Measurements from ENCODE around the gene CNTN4. TPM values are rescaled to one million over a fixed set of nuclear protein-coding genes. Genes with fewer than 3 reads are reported as not detected.

The CNTN4 gene
- total RNA-seq, 8 experiments from 2014 or later = 0.31 to 27.6 (median 15.8) TPM

DNA sequence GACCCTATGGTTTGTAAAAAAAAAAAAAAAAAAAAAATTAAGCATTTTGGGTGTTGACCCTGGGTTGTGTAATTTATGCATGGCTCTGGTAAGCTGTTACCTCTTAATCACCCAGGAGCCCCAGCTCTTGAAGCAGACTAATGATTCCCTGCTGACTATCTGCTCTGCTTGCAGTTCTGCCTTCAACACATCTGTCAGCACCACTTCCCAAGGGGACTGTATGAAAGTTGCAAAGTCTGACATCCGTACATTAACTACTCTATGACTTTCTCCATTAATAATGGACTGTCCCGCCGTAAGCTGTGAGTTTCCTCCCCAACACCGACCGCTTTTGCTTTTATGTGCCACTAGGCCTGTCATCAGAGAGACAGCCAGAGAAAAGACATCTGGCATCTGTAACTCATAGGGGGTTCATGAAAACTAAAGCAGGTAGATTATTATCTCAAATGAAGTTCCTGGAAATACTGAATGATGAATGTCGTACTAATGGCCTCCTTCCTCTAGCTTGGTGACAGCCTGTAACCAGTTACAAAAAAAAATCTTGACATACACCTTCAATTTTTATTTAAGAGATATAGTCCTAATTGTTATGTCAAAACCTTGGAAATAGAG, 740.0 kb downstream of the CNTN4 start:
- Histone ChIP-seq H3K4me1 (replicated peaks in 1 of 2) (peaks cover 8 to 29% of the 10 kb centered on the region in 2 donors), H3K4me3 (no peak overlapping the region), H3K27ac (no peak overlapping the region)
- in situ Hi-C loops (cut with MboI; ENCODE audit: low pct_unique_long_range_greater_than_20kb in 2 of 9, low sequenced_read_pairs in 9 of 9, unreplicated experiment in 9 of 9) = no loop called here
- ATAC-seq (replicated peaks in 6 of 8) = peak in 6 of 8 experiments; percentile 11 to 89 (median 60)
- 0 to 100% (median 57%) methylated on average over 1 to 6 of the region's 6 CpGs; no CpG with 5 or more reads in 1 of the 10 experiments for WGBS, 10 experiments

DNA sequence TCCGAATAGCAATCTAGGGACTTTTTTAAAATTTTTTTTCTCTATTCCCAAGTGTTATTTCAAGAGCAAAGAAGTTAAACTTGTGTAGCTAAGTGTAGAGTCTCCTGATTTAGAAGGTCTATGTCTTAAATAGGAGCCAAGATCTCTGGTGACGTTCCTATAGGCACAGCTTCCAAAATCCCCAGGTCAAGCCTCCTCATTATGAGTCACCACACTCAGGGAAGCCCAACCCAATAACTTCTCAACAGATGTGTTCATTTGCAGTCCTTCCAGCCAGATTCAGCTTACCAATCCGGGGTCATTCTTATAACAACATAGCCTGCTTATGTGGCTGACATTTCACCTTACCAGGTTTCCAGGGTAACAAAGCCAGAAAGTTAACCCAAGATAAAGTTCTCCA, 741.2 kb downstream of the CNTN4 start:
- in situ Hi-C loops (cut with MboI; ENCODE audit: low pct_unique_long_range_greater_than_20kb in 2 of 9, low sequenced_read_pairs in 9 of 9, unreplicated experiment in 9 of 9) = no loop called here
- WGBS, 10 experiments = 0 to 94% (median 56%) methylated on average over 1 to 3 of the region's 3 CpGs; no CpG with 5 or more reads in 3 of the 10 experiments
- Histone ChIP-seq H3K27ac (no peak overlapping the region), H3K4me1 (replicated peaks in 1 of 2) (peaks cover 8 to 29% of the 10 kb centered on the region in 2 donors), H3K4me3 (no peak overlapping the region)
- no peak for ATAC-seq (replicated peaks in 6 of 8)

DNA sequence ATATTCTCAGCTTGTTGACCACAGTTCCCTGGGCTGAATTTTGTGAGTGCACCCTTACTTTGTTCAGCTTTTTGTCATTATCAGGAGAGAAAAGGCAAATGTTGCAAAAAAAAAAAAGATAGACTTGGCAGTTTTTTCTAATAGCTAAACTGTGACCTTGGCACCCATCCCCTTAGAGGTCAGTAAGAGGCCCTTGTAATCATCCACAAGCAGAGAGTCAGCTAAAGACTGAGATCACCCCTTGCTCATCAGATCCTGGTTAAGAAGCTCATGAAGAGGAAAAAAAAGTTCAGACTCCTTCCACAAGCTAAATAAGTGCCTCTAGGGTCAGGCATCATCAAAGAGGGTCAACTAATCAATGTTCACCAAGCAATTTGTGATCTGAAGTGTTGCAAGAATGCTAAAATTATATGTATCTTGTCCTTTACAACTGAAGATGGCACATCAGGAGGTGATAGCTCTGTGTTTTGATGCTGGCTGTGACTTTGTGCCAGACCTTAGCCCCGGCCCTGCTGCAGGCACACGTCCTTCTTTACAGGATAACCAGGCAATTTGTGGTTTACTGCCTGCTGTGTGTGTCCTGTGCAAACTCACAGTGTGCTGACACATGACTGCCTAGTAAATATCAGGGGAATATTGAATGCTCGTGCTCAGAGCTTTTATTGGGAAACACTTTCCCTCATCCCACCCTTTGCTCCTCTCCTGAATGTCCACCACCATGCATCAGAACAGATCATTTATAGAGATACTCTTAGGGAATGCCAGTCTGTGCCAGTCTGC, 748.6 kb downstream of the CNTN4 start:
- WGBS, 10 experiments = 0 to 76% (median 35%) methylated on average over 1 to 3 of the region's 3 CpGs; no CpG with 5 or more reads in 4 of the 10 experiments
- in situ Hi-C loops (cut with MboI; ENCODE audit: low pct_unique_long_range_greater_than_20kb in 2 of 9, low sequenced_read_pairs in 9 of 9, unreplicated experiment in 9 of 9) = no loop called here

DNA sequence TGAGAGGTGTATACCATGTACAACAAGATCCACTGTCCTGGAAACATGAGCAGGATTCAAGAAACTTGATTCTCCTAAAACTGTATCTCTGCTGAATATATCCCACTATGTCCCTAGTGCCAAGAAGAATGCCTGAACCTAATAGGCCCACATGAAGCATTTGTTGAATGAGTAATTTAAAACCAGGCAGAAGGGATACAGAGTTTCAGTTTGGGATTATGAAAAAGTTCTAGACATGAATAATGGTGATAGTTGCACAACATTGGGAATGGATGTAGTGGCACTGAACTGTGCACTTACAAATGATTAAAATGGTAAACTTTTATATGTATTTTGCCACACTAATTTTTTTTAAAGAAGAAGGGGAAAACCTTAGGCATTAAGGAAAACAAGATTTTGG, 750.4 kb downstream of the CNTN4 start:
- no peak for ATAC-seq (replicated peaks in 6 of 8)
- no peak overlapping the region for H3K4me3 ChIP-seq
- in situ Hi-C loops (cut with MboI; ENCODE audit: low pct_unique_long_range_greater_than_20kb in 2 of 9, low sequenced_read_pairs in 9 of 9, unreplicated experiment in 9 of 9) = no loop called here
- H3K4me1 ChIP-seq (replicated peaks in 1 of 2) = peaks cover 0 to 9% of the 10 kb centered on the region in 2 donors
- no peak overlapping the region for H3K27ac ChIP-seq

More for the DNA sequence above, 748.6 kb downstream of the CNTN4 start:
- Histone ChIP-seq H3K27ac (no peak overlapping the region), H3K4me1 (replicated peaks in 1 of 2) (peaks cover 0 to 9% of the 10 kb centered on the region in 2 donors), H3K4me3 (no peak overlapping the region)
- ATAC-seq (replicated peaks in 6 of 8) = no peak

DNA sequence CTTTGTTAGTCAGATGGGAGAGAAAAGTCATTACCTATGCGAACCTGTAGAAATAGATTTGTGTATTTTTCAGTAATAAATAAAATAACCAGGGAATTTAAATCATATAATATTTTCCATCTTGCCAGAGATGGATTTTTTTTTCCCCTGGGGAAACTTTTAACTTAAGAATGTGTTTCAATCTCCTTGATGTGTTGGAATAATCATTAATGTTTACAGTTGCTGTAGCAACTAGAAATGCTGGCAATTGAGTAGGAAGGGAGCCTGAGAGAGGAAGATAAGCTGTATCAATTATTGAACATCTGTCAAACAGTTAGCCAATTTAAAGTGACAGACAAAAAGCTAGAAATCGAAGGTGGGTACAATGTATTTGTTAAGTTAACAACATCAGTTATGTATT, 752.0 kb downstream of the CNTN4 start:
- Histone ChIP-seq H3K4me3 (no peak overlapping the region), H3K27ac (no peak overlapping the region), H3K4me1 (replicated peaks in 1 of 2) (peaks cover 0 to 9% of the 10 kb centered on the region in 2 donors)
- no peak for ATAC-seq (replicated peaks in 6 of 8)
- in situ Hi-C loops (cut with MboI; ENCODE audit: low pct_unique_long_range_greater_than_20kb in 2 of 9, low sequenced_read_pairs in 9 of 9, unreplicated experiment in 9 of 9) = no loop called here
- 7 to 94% (median 56%) methylated on average over 2 of the region's 2 CpGs; no CpG with 5 or more reads in 2 of the 10 experiments for WGBS, 10 experiments

DNA sequence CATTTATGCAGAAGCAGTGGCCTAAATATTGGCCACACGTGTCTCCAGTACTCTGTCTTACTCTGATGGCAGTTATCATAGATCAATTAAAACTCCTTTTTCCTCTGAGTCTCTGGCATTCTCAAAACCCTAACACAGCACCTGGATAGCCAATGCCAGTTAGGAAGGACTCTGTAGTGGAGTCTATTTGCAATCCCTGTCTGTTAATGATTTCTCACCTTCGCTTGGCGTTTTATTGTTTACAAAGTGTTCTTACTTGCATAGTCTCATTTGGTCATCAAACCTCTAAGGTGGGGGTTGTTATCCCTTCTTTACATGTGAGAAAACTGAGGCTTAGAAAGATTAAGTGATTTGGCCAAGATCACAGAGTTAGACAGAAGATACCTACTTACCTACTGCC, 752.7 kb downstream of the CNTN4 start:
- peaks cover 0 to 9% of the 10 kb centered on the region in 2 donors for H3K4me1 ChIP-seq (replicated peaks in 1 of 2)
- in situ Hi-C loops (cut with MboI; ENCODE audit: low pct_unique_long_range_greater_than_20kb in 2 of 9, low sequenced_read_pairs in 9 of 9, unreplicated experiment in 9 of 9) = no loop called here
- no peak for ATAC-seq (replicated peaks in 6 of 8)

DNA sequence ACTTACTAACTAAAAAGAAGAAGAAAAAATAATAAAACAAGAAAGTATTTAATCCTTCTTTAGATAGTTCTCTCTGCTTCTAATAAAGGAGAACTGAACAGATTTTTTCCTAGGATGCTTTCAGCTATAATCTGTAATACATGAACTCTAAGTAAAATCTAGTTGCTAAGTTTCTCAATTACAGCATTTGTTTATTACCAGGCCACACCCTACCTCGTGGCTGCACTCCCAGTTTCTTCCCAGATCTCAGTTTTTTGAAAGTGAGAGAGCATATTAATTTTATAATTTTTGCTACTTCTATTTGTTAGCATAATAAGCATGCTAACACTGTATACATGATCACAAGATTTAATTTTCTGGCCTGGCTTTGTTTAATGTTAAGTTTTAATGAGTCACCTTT, 753.2 kb downstream of the CNTN4 start:
- Histone ChIP-seq H3K4me3 (no peak overlapping the region), H3K27ac (no peak overlapping the region), H3K4me1 (replicated peaks in 1 of 2) (peaks cover 0 to 8% of the 10 kb centered on the region in 2 donors)
- in situ Hi-C loops (cut with MboI; ENCODE audit: low pct_unique_long_range_greater_than_20kb in 2 of 9, low sequenced_read_pairs in 9 of 9, unreplicated experiment in 9 of 9) = no loop called here
- WGBS, 10 experiments = 0 to 60% (median 10%) methylated on average over 1 of the region's 1 CpG; no CpG with 5 or more reads in 2 of the 10 experiments
- ATAC-seq (replicated peaks in 6 of 8) = peak in 3 of 8 experiments; percentile 33 to 59 (median 37)

More for the DNA sequence above, 752.7 kb downstream of the CNTN4 start:
- Histone ChIP-seq H3K27ac (no peak overlapping the region), H3K4me3 (no peak overlapping the region)
- WGBS, 10 experiments = 0 to 83% (median 26%) methylated on average over 1 to 3 of the region's 3 CpGs

DNA sequence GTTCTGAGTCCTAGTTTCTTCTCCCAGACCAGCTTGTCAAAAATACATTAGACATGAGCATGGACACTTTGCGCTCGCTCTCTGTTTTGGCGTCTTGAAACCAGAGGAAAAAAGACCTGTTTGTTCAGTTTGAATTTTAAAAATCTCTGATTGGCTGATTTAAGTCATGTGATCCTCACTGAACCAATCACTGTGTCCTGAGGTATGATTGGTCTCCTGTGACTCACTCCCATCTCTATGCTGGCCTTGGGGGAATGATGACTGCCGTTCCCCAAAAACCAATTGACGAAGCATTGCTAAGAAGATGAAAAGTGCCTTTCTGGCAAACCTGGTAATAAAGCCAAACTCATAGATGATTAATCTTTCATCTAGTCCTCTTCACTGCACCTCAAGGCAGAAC, 755.0 kb downstream of the CNTN4 start:
- Histone ChIP-seq H3K4me3 (no peak overlapping the region), H3K27ac (no peak overlapping the region), H3K4me1 (replicated peaks in 1 of 2) (peaks cover 0 to 3% of the 10 kb centered on the region in 2 donors)
- ATAC-seq (replicated peaks in 6 of 8) = no peak
- in situ Hi-C loops (cut with MboI; ENCODE audit: low pct_unique_long_range_greater_than_20kb in 2 of 9, low sequenced_read_pairs in 9 of 9, unreplicated experiment in 9 of 9) = no loop called here
- WGBS, 10 experiments = 88 to 100% (median 95%) methylated on average over 1 to 5 of the region's 5 CpGs; no CpG with 5 or more reads in 3 of the 10 experiments

DNA sequence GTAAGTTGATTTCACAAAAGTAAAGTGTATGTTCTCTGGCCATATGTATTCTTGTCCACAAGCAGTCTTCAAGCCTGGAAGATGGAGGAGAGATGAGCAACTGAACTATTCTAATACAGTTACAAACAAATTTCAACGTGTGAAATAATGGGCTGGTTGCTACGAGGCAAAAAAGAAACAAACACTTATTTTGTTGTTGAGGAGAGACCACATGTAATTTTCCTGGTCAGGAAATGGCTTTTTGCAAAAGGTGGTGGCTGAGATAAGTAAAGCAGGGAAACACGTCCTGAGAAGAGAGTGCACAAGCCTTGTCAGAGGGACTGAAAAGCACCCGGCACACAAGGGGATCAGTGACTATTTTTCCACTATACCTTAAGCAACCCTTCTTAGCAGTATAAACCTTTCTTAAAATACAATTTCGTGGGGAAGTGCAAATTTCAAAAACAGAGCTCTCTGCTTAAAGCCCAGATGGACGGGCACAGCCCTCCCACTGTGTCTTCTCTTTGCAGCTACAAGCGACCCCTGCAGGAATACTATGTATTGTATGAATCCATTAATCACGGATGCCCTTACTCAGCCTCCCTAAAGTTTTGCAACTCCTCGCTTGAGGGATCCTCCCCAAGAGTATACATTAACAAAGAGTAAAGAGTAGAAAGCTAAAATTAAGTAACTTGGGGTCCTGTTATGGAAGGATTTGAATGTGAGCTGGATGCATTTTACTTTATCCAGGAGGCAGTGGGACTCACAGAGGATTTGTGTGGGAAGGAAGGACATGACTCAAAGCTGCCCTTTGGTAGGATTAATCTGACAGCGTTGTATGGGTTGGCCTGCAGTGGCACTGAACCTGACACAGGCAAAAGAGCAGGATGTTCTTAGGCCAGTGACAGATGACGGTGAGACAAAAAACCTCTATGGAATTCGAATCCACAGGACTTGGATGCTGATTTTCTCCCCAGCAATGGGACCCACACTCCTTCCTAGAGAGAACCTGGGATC, 757.8 kb downstream of the CNTN4 start:
- in situ Hi-C loops (cut with MboI; ENCODE audit: low pct_unique_long_range_greater_than_20kb in 2 of 9, low sequenced_read_pairs in 9 of 9, unreplicated experiment in 9 of 9) = no loop called here
- H3K4me3 ChIP-seq = no peak overlapping the region
- WGBS, 10 experiments = 0 to 77% (median 57%) methylated on average over 2 to 11 of the region's 12 CpGs
- no peaks in the 10 kb centered on the region for H3K4me1 ChIP-seq (replicated peaks in 1 of 2)
- no peak overlapping the region for H3K27ac ChIP-seq
- ATAC-seq (replicated peaks in 6 of 8) = peak in 1 of 8 experiments; percentile 41

DNA sequence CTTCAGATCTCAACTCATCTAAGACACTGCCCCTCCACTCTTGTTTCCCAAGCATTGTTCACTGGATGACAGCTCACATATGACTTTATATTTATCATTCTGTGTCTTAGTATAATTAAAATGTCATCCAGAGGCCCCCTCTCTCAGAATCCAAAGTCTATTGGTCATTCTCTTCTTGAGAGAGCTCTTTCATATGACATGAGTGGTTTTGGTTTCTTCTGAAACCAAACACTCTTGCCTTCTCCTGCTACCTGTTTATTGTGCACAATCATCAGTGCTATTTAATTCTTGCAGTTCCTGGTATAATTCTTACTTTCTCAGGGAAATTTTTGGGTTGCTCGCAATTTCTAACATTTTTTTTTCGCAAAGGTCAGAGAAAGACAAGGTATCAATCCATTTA, 762.0 kb downstream of the CNTN4 start:
- no peaks in the 10 kb centered on the region for H3K4me1 ChIP-seq (replicated peaks in 1 of 2)
- WGBS, 10 experiments = 17 to 100% (median 87%) methylated on average over 1 to 2 of the region's 2 CpGs
- H3K27ac ChIP-seq = no peak overlapping the region
- ATAC-seq (replicated peaks in 6 of 8) = no peak
- in situ Hi-C loops (cut with MboI; ENCODE audit: low pct_unique_long_range_greater_than_20kb in 2 of 9, low sequenced_read_pairs in 9 of 9, unreplicated experiment in 9 of 9) = no loop called here
- no peak overlapping the region for H3K4me3 ChIP-seq

DNA sequence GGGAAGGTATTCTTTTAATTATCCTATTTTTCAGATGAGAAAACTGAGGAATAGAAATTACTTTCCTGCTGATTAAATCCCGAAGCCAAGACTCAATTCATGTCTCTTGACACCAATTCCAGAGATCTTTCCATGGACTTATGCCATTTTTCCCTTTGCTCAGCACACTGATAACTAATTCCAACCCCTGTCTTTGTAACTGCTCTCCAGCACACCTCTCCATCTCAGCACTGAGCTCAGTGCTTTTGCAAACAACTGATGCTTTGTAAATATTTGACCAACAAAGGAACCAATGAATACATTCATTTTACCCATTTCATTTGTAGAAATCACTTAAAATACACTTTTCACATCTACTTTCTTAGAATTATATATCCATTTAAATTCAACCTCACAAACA, 762.5 kb downstream of the CNTN4 start:
- Histone ChIP-seq H3K4me3 (no peak overlapping the region), H3K27ac (no peak overlapping the region), H3K4me1 (replicated peaks in 1 of 2) (no peaks in the 10 kb centered on the region)
- peak in 1 of 8 experiments; percentile 39 for ATAC-seq (replicated peaks in 6 of 8)
- WGBS, 10 experiments = 0 to 100% (median 57%) methylated on average over 1 of the region's 1 CpG; no CpG with 5 or more reads in 3 of the 10 experiments
- in situ Hi-C loops (cut with MboI; ENCODE audit: low pct_unique_long_range_greater_than_20kb in 2 of 9, low sequenced_read_pairs in 9 of 9, unreplicated experiment in 9 of 9) = no loop called here

DNA sequence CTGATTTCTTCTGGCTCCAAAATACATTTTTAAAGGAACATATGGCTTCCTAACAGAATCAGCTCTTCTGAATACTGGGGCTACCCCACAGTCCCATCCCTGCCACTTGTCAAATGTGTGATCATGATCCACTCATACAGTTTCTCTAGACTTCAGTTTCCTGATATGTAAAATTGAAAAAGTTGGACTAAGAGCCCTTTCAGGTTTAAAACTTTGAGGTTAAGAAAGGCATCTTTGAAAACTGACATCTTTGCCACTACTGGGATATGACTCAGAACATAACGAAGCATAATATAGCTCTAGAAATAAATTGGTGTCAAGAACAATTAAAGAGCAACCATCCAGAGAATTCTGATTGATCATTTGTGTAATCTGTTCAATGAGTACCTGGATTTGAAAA, 763.3 kb downstream of the CNTN4 start:
- H3K27ac ChIP-seq = no peak overlapping the region
- in situ Hi-C loops (cut with MboI; ENCODE audit: low pct_unique_long_range_greater_than_20kb in 2 of 9, low sequenced_read_pairs in 9 of 9, unreplicated experiment in 9 of 9) = no loop called here
- no peak overlapping the region for H3K4me3 ChIP-seq
- WGBS, 10 experiments = 0 to 100% (median 83%) methylated on average over 1 of the region's 1 CpG; no CpG with 5 or more reads in 2 of the 10 experiments
- ATAC-seq (replicated peaks in 6 of 8) = no peak
- no peaks in the 10 kb centered on the region for H3K4me1 ChIP-seq (replicated peaks in 1 of 2)

DNA sequence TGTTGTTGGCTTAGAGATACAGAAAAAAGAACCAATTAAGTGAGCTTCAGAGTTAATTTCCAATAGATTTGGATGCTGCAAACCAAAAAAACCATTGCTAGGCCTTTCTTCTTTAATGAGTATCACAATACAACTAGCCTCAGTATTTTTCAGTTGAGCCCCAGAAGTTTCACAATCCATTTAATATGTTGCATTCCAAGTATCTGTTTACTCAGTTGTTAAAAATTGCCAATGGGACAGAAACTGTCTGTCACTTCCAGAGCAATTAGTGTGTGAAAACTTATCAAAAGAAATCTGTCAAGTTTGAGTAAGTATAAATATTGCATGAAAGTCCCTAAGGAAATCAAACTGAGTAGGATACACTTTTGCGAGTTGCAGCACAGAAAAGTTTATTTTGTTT, 763.7 kb downstream of the CNTN4 start:
- H3K4me1 ChIP-seq (replicated peaks in 1 of 2) = no peaks in the 10 kb centered on the region
- H3K27ac ChIP-seq = no peak overlapping the region
- no peak for ATAC-seq (replicated peaks in 6 of 8)
- H3K4me3 ChIP-seq = no peak overlapping the region
- 0 to 100% (median 89%) methylated on average over 1 of the region's 1 CpG; no CpG with 5 or more reads in 2 of the 10 experiments for WGBS, 10 experiments
- in situ Hi-C loops (cut with MboI; ENCODE audit: low pct_unique_long_range_greater_than_20kb in 2 of 9, low sequenced_read_pairs in 9 of 9, unreplicated experiment in 9 of 9) = no loop called here
